ENCODE data around the gene RXFP3.

RXFP3 gene

DNA sequence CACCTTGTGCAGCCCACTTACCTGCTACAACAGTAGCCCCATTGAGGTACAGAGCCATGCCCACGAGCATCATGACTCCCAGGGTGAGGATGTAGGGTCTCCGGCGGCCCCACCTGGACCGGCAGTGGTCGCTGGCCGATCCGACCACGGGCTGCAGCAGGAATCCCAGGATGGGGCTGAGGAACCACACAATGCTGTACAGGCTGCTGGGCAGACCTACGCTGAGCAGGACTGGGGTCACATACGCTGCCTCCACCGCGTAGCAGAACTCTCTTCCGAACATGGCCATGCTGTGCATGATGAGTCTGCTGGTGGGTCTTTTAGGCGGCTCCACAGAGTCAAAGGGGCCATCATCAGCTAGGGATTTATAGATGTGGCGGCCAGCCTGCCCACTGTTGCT is 48.0 kb downstream of the RXFP3 start:
- no peaks in the 10 kb centered on the region for H3K36me3 ChIP-seq (replicated peaks; ENCODE audit: insufficient read depth, low read length)
- H2AFZ ChIP-seq (ENCODE audit: low read length) = no peak overlapping the region
- H3K4me3 ChIP-seq (ENCODE audit: low read length) = no peak overlapping the region
- no peak for DNase-seq
- no peak for TF ChIP-seq EZH2phosphoT487 (IDR thresholded peaks at IDR 0.05; ENCODE audit: low read length)
- no peak for TF ChIP-seq EZH2 (optimal IDR thresholded peaks at IDR 0.05; ENCODE audit: low read depth, low read length)
- no peak for TF ChIP-seq CTCF (IDR thresholded peaks at IDR 0.05; ENCODE audit: low read length)
- no peak overlapping the region for H3K4me2 ChIP-seq (ENCODE audit: low read depth, low read length)
- no peaks in the 10 kb centered on the region for H3K4me1 ChIP-seq (ENCODE audit: low read length)
- H3K9me3 ChIP-seq (replicated peaks; ENCODE audit: insufficient read depth, low read length) = no peaks in the 10 kb centered on the region
- no peak overlapping the region for H3K9ac ChIP-seq (ENCODE audit: low read length)
- no peaks in the 10 kb centered on the region for H4K20me1 ChIP-seq (ENCODE audit: insufficient read depth, low read length)
- H3F3A ChIP-seq (ENCODE audit: insufficient read depth, low read length) = no peaks in the 10 kb centered on the region
- no peaks in the 10 kb centered on the region for H3K27me3 ChIP-seq (replicated peaks; ENCODE audit: insufficient read depth, low read length)
- H3K9me2 ChIP-seq (replicated peaks; ENCODE audit: insufficient read depth, low read length) = no peaks in the 10 kb centered on the region
- no peak overlapping the region for H3K27ac ChIP-seq (ENCODE audit: low read length)
- H3K79me2 ChIP-seq (ENCODE audit: low read length) = no peaks in the 10 kb centered on the region

- H2AFZ ChIP-seq (ENCODE audit: low read length) = no peak within 1 kb of the TSS
- H3K79me2 ChIP-seq (ENCODE audit: low read length) = no peaks in the 10 kb centered on the region
- H3K27ac ChIP-seq (ENCODE audit: low read length) = no peak within 1 kb of the TSS
- H3K36me3 ChIP-seq (replicated peaks; ENCODE audit: insufficient read depth, low read length) = no peaks in the 10 kb centered on the region
- no peaks in the 10 kb centered on the region for H3F3A ChIP-seq (ENCODE audit: insufficient read depth, low read length)
- no peak for DNase-seq
- no peak within 1 kb of the TSS for H3K4me3 ChIP-seq (ENCODE audit: low read length)
- H3K4me1 ChIP-seq (ENCODE audit: low read length) = no peaks in the 10 kb centered on the region
- H3K9me3 ChIP-seq (replicated peaks; ENCODE audit: insufficient read depth, low read length) = no peaks in the 10 kb centered on the region
- H3K4me2 ChIP-seq (ENCODE audit: low read depth, low read length) = no peak within 1 kb of the TSS
- no peaks in the 10 kb centered on the region for H4K20me1 ChIP-seq (ENCODE audit: insufficient read depth, low read length)
- H3K9ac ChIP-seq (ENCODE audit: low read length) = no peak within 1 kb of the TSS
- no peaks in the 10 kb centered on the region for H3K27me3 ChIP-seq (replicated peaks; ENCODE audit: insufficient read depth, low read length)
- H3K9me2 ChIP-seq (replicated peaks; ENCODE audit: insufficient read depth, low read length) = no peaks in the 10 kb centered on the region
- TF ChIP-seq EZH2 (optimal IDR thresholded peaks at IDR 0.05; ENCODE audit: low read depth, low read length) = no peak
- no peak for TF ChIP-seq CTCF (IDR thresholded peaks at IDR 0.05; ENCODE audit: low read length)
- no peak for TF ChIP-seq EZH2phosphoT487 (IDR thresholded peaks at IDR 0.05; ENCODE audit: low read length)
Observed at GRCh38 chr5:33984671-33985124, 48.5 kb downstream of the RXFP3 start, which contains the start of gene SLC45A2. SLC45A2 (minus strand) TSS chr5:33984693; CDS start chr5:33984583, 110 bp downstream.

- no peak for DNase-seq
- no peak overlapping the region for H3K9ac ChIP-seq (ENCODE audit: low read length)
- no peak overlapping the region for H3K4me3 ChIP-seq (ENCODE audit: low read length)
- no peak overlapping the region for H3K27ac ChIP-seq (ENCODE audit: low read length)
- no peaks in the 10 kb centered on the region for H3K9me2 ChIP-seq (replicated peaks; ENCODE audit: insufficient read depth, low read length)
- H2AFZ ChIP-seq (ENCODE audit: low read length) = no peak overlapping the region
- H3K36me3 ChIP-seq (replicated peaks; ENCODE audit: insufficient read depth, low read length) = no peaks in the 10 kb centered on the region
- no peak for TF ChIP-seq CTCF (IDR thresholded peaks at IDR 0.05; ENCODE audit: low read length)
- no peak for TF ChIP-seq EZH2 (optimal IDR thresholded peaks at IDR 0.05; ENCODE audit: low read depth, low read length)
- no peak for TF ChIP-seq EZH2phosphoT487 (IDR thresholded peaks at IDR 0.05; ENCODE audit: low read length)
- H3K79me2 ChIP-seq (ENCODE audit: low read length) = no peaks in the 10 kb centered on the region
- H3K27me3 ChIP-seq (replicated peaks; ENCODE audit: insufficient read depth, low read length) = no peaks in the 10 kb centered on the region
- no peaks in the 10 kb centered on the region for H4K20me1 ChIP-seq (ENCODE audit: insufficient read depth, low read length)
- no peaks in the 10 kb centered on the region for H3K9me3 ChIP-seq (replicated peaks; ENCODE audit: insufficient read depth, low read length)
- no peaks in the 10 kb centered on the region for H3F3A ChIP-seq (ENCODE audit: insufficient read depth, low read length)
- H3K4me1 ChIP-seq (ENCODE audit: low read length) = no peaks in the 10 kb centered on the region
- no peak overlapping the region for H3K4me2 ChIP-seq (ENCODE audit: low read depth, low read length)
Observed at GRCh38 chr5:33985447-33985846, 49.3 kb downstream of the RXFP3 start.
